KOPT-K1 (cell line): ENCODE results near the gene NIP7.

Experiments used
- H3K27ac ChIP-seq: fragments of 200-600 bp; sonication (generic); 2 replicates; pipeline ENCODE4 v1.5.1; 2016; ENCODE audit warnings: antibody characterized with exemption, mild to moderate bottlenecking, low read depth, low read length; ENCODE audit not compliant: poor library complexity, severe bottlenecking
- H3K36me3 ChIP-seq: fragments of 200-600 bp; sonication (generic); 2 replicates; pipeline ENCODE4 v1.5.1; 2017; ENCODE audit warnings: antibody characterized with exemption, mild to moderate bottlenecking, low read length, moderate library complexity; ENCODE audit not compliant: insufficient read depth
- H3K9me3 ChIP-seq: fragments of 200-600 bp; sonication (generic); 2 replicates; pipeline ENCODE4 v1.5.1; 2017; ENCODE audit warnings: antibody characterized with exemption, low read length, mild to moderate bottlenecking; ENCODE audit not compliant: insufficient read depth, poor library complexity, severe bottlenecking

Gene NIP7

DNA sequence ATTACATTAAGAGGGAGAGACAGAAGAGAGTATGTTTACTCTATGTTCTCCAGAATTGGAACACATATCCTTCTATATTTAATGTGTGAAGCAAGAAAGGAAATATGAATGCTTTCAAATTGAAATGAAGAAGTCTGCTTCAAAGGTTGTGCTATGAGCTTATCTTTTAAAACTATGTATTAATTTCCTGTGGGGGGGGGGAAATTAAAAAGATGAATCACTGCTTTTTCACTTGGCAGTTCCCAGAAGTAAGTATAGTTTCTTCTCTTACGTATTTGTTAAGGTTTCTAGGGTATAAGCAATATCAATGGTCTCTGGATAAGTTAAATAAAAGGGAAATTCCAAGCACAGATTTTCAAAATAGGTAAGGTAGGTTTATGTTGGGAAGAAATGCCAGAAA, 39.2 kb downstream of the NIP7 start:
- Histone ChIP-seq H3K9me3 (no peaks in the 10 kb centered on the region), H3K27ac (no peak overlapping the region), H3K36me3 (peaks cover 92% of the 10 kb centered on the region)

DNA sequence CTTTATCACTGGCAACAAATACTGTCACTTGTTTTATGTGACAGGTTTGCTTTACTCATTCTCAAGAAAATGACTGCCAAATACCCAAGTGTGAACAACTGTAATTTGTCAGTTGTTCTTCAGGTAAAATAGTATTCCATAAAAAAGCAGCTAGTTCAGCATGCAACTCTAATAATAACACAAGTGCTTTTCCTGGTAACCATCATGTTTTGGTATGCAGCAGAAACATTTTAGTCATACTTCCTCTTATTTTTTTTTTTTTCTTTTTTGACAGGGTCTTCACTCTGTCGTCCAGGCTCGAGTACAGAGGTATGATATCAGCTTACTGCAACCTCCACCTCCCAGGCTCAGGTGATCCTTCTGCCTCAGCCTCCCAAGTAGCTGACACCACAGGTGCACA, 41.7 kb downstream of the NIP7 start:
- H3K9me3 ChIP-seq = no peaks in the 10 kb centered on the region
- H3K36me3 ChIP-seq = peaks cover 83% of the 10 kb centered on the region
- H3K27ac ChIP-seq = no peak overlapping the region

GRCh38 chr16:69382421-69382820, 42.8 kb downstream of the NIP7 start:
- Histone ChIP-seq H3K36me3 (peaks cover 71% of the 10 kb centered on the region), H3K27ac (no peak overlapping the region)

DNA sequence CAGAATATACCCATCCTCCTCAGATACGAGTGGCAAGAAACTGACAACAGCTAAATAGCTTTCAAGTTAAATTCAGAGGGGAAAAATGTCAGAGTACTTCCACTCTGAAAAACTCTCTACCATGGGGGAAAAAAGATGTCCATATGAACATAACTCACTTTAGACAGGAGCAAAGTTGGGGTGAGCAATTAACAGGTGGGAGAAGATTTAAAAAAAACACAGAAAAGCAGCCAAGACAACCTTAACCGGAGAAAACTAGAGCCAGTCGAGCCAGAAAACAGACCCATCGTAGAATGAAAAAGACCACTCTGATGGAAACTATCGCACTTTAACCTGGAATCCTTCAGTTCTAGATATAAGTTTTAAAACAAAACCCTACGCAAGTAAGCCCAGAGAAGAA, 45.4 kb downstream of the NIP7 start:
- Histone ChIP-seq H3K9me3 (no peaks in the 10 kb centered on the region), H3K27ac (peak overlapping the region; percentile 77), H3K36me3 (peaks cover 45% of the 10 kb centered on the region)

More at GRCh38 chr16:69382421-69382820, 42.8 kb downstream of the NIP7 start:
- H3K9me3 ChIP-seq = no peaks in the 10 kb centered on the region

DNA sequence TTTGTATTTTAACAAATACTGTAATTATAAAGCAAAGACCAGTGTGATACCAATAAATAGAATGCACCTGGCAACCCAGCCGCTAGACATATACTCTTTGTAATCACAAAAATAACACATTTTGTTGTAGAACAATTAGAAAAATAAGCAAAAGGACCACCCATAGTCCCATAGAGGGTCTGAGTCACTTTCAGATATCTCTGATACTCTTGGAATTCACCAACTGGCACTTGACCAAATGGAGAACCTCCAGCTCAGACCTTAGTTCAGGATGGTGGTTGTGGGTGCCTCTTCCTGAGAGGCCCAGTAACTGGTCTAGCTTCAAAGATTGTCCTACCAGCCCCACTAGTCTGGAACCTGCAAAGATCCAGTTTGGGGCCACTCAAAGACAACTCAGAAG, 47.0 kb downstream of the NIP7 start:
- Histone ChIP-seq H3K36me3 (peaks cover 29% of the 10 kb centered on the region), H3K9me3 (no peaks in the 10 kb centered on the region), H3K27ac (no peak overlapping the region)
